GM23248 (cell line): ENCODE results near the gene GPR65.

Source experiments
- EZH2 ChIP-seq: fragments of 200-600 bp; sonication (generic); IDR thresholded peaks from 2 replicates; pipeline ENCODE4 v1.6.1; 2018; ENCODE audit warnings: antibody characterized with exemption, mild to moderate bottlenecking; ENCODE audit not compliant: insufficient read depth, poor library complexity, severe bottlenecking
- EZH2phosphoT487 ChIP-seq: fragments of 200-600 bp; sonication (generic); IDR thresholded peaks from 2 replicates; pipeline ENCODE4 v1.6.1; 2018; ENCODE audit warnings: antibody characterized with exemption, moderate library complexity, mild to moderate bottlenecking, low read depth; ENCODE audit not compliant: insufficient read depth

- TF ChIP-seq EZH2: no peak
- no peak for TF ChIP-seq EZH2phosphoT487
Measured at GRCh38 chr14:87989956-87990299, 15.0 kb upstream of the GPR65 start.
